ENCODE measurements around the gene BASP1.

- TF ChIP-seq CTCF (conservative IDR thresholded peaks at IDR 0.05) = no peak
- no peak for TF ChIP-seq ZFX (IDR thresholded peaks at IDR 0.05)
Observed at GRCh38 chr5:17223367-17224185, 6.1 kb downstream of the BASP1 start.

All from C4-2B (cell line).